NB4 (cell line): ENCODE results near the gene ANAPC16.

Experiments
- DNase-seq: peaks from one replicate; pipeline ENCODE4 v3.0.0; 2010; ENCODE audit warnings: low read depth
- H3K4me3 ChIP-seq: one replicate; pipeline ENCODE4 v1.5.1; 2011; ENCODE audit warnings: mild to moderate bottlenecking, low read depth, low read length, moderate library complexity
- CTCF ChIP-seq: IDR thresholded peaks from one replicate; pipeline ENCODE4 v1.5.1; 2012; ENCODE audit warnings: low read depth, low read length
- MAX ChIP-seq: IDR thresholded peaks from 2 replicates; pipeline ENCODE4 v1.6.1; 2011; ENCODE audit warnings: low read depth, low read length
- MYC ChIP-seq: IDR thresholded peaks from 2 replicates; pipeline ENCODE4 v1.6.1; 2011; ENCODE audit warnings: low read depth, low read length
- POLR2A ChIP-seq: IDR thresholded peaks from 2 replicates; pipeline ENCODE4 v1.6.1; 2011; ENCODE audit warnings: mild to moderate bottlenecking; ENCODE audit not compliant: insufficient read length; ENCODE audit errors: extremely low read depth

ANAPC16 gene

GRCh38 chr10:72263613-72264241 is 47.9 kb downstream of the ANAPC16 start:
- no peak overlapping the region for H3K4me3 ChIP-seq
- DNase-seq, result no peak
- no peak for TF ChIP-seq MAX
- TF ChIP-seq CTCF, result no peak
- no peak for TF ChIP-seq POLR2A
- TF ChIP-seq MYC, result no peak

GRCh38 chr10:72264536-72264935 is 48.7 kb downstream of the ANAPC16 start:
- DNase-seq, result no peak
- H3K4me3 ChIP-seq, result no peak overlapping the region
- TF ChIP-seq MYC, result no peak
- TF ChIP-seq CTCF, result no peak
- TF ChIP-seq MAX, result no peak
- no peak for TF ChIP-seq POLR2A

- H3K4me3 ChIP-seq, result no peak overlapping the region
- no peak for TF ChIP-seq MAX
- TF ChIP-seq POLR2A, result no peak
- no peak for TF ChIP-seq CTCF
- no peak for TF ChIP-seq MYC
- DNase-seq, result no peak
Observed at GRCh38 chr10:72265508-72265907, 49.7 kb downstream of the ANAPC16 start.

GRCh38 chr10:72265990-72266865 is 50.4 kb downstream of the ANAPC16 start:
- no peak for TF ChIP-seq MYC
- no peak for TF ChIP-seq MAX
- TF ChIP-seq POLR2A, result no peak
- TF ChIP-seq CTCF, result no peak
- no peak overlapping the region for H3K4me3 ChIP-seq

GRCh38 chr10:72267381-72267780 is 51.6 kb downstream of the ANAPC16 start:
- DNase-seq, result no peak
- TF ChIP-seq CTCF, result no peak
- TF ChIP-seq MYC, result no peak
- no peak overlapping the region for H3K4me3 ChIP-seq

More at GRCh38 chr10:72265990-72266865, 50.4 kb downstream of the ANAPC16 start:
- no peak for DNase-seq
